ENCODE measurements around the gene PPM1E. TPM values are rescaled to one million over a fixed set of nuclear protein-coding genes. Genes with fewer than 3 reads are reported as not detected.

Gene PPM1E
- total RNA-seq = under 1 TPM in 2 of 3 donors, not detected in 1; 0.47 to 0.48 TPM
- long read RNA-seq, donor 1 = 0 reads
- long read RNA-seq, donor 2 = 0 reads

DNA sequence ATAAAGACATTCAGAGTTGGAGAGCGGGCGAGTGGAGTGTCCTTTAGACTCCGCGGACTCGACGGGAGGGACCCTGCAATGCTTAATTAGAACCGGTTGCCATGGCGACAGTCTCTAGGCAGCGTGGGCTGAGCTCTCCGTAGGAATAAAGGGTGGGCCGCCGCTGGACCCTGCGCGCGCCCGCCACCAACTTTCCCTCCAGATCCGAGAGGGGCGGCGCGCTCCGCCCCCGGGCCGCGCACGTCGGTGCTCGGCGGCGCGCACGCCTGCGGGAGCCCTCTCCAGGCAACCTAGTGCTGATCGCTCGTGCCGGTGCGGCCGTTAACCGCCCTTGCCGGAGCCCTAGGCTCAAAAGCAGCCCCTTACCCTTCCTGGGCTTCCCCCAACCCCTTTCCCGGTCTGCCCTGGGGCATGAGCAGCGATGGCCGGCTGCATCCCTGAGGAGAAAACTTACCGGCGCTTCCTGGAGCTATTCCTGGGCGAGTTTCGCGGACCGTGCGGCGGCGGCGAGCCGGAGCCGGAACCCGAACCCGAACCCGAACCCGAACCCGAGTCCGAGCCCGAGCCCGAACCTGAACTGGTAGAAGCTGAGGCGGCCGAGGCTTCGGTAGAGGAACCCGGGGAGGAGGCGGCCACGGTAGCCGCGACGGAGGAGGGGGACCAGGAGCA is at the start of gene PPM1E:
TSS of gene PPM1E (plus strand) at position 278 of the 669 bp plus-strand sequence.
- H3K36me3 ChIP-seq (ENCODE audit: low read depth) = no peaks in the 10 kb centered on the region
- intact Hi-C loops (cut with DNase I, micrococcal nuclease) = no loop called here
- TF ChIP-seq, protein P1, sequence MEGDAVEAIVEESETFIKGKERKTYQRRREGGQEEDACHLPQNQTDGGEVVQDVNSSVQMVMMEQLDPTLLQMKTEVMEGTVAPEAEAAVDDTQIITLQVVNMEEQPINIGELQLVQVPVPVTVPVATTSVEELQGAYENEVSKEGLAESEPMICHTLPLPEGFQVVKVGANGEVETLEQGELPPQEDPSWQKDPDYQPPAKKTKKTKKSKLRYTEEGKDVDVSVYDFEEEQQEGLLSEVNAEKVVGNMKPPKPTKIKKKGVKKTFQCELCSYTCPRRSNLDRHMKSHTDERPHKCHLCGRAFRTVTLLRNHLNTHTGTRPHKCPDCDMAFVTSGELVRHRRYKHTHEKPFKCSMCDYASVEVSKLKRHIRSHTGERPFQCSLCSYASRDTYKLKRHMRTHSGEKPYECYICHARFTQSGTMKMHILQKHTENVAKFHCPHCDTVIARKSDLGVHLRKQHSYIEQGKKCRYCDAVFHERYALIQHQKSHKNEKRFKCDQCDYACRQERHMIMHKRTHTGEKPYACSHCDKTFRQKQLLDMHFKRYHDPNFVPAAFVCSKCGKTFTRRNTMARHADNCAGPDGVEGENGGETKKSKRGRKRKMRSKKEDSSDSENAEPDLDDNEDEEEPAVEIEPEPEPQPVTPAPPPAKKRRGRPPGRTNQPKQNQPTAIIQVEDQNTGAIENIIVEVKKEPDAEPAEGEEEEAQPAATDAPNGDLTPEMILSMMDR (IDR thresholded peaks at IDR 0.05) = no peak
- DNase-seq (peak; percentile 35 to 51 (median 49)), ATAC-seq (peak; percentile 83)
- H3K4me1 ChIP-seq (ENCODE audit: low read depth) = peaks cover 14% of the 10 kb centered on the region
- no peaks in the 10 kb centered on the region for H3K9me3 ChIP-seq
- no peak within 1 kb of the TSS for H3K4me3 ChIP-seq

DNA sequence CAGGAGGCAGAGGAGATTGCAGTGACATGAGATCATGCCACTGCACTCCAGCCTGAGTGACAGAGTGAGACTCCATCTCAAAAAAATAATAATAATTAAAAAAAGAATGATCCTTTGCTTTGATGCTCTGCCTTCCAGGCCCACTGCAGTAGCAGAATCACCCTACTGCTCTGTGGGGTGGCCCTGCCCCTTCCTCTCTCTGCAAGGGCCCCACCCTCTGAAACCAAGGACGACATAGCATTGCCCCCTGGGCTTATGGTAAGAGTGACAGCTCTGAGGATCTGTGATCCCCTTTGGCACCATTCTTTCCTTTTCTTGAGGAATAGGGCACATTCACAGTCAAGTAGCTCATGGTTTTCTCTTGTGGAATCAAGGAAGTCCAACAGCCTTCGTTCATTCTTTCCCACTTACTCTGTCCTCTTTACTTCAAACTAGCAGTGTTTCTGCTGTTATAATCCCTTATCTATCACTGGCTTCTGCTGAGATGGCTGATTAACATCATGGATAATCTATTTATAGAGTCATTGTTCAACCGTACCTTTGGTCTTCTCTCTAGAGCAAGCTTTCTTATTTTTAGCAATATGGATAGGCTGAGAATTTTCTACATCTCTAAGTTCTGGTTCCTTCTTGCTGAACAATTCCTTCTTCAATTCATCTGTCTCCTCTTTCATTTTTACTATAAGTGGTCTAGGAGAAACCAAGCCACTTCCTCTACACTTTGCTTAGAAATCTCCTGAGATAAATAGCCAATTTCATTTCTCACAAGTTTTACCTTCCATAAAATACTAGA is 49.1 kb upstream of the PPM1E start:
- Histone ChIP-seq H3K4me1 (ENCODE audit: low read depth) (no peaks in the 10 kb centered on the region), H3K4me3 (no peak overlapping the region), H3K36me3 (ENCODE audit: low read depth) (no peaks in the 10 kb centered on the region), H3K9me3 (no peaks in the 10 kb centered on the region)
- TF ChIP-seq, protein P1 (IDR thresholded peaks at IDR 0.05) = no peak
- intact Hi-C loops (cut with DNase I, micrococcal nuclease) = no loop called here
- DNase-seq = no peak
- no peak for ATAC-seq

DNA sequence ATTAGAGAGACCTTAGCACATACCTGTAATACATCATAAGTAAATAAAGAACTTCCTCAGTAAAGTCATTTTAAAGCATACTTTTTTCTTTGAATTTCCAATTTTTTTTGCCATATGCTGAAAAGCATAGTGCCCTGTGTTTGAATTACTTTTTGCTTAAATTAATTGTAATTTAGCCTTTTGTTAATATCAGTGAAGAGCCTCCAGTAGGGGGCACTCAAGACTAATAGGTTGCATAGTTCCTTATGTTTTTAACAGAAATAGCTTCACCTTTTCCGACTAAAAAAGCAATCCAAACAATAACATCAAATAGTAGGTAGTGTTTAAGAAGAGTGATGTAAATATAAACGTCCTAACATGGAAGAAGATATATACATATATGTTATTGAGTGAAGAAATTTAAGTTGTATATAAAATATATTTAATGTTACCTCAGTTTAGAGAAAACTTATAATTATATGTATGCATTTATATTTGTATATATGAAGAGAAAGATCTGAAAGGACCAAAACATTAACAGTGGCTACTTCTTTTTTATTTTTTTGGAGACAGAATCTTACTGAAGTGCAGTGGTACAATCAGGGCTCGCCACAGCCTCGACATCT is 44.6 kb upstream of the PPM1E start:
- DNase-seq (peak in 1 of 3 donors; percentile 84), ATAC-seq (no peak)
- TF ChIP-seq, protein P1 (IDR thresholded peaks at IDR 0.05) = no peak
- Histone ChIP-seq H3K9me3 (no peaks in the 10 kb centered on the region), H3K4me1 (ENCODE audit: low read depth) (no peaks in the 10 kb centered on the region), H3K4me3 (no peak overlapping the region), H3K36me3 (ENCODE audit: low read depth) (no peaks in the 10 kb centered on the region)
- intact Hi-C loops (cut with DNase I, micrococcal nuclease) = loop anchor here (5.0 to 10.0 kb wide), 2 partner anchors 294 to 296 kb away; no protein-coding TSS in a partner anchor

DNA sequence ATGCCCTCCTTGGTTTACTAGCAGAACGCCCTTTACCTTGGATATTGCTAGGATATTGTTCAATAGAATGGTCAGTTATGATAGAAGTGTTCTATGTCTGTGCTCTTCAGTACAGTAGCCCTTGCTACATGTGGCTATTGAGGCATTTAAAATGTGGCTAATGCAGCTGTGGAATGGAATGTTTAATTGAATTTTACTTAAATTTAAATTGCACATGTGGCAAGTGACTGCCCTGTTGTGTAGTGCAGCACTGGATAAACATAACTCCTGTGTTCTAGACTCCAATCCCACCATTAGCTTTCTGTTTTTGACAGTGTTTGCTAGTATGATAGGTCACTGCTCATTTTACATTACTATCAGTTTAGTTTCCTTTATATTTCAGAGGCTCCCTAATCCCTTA is 33.4 kb upstream of the PPM1E start:
- Histone ChIP-seq H3K36me3 (ENCODE audit: low read depth) (peaks cover 7% of the 10 kb centered on the region), H3K9me3 (no peaks in the 10 kb centered on the region), H3K4me1 (ENCODE audit: low read depth) (no peaks in the 10 kb centered on the region), H3K4me3 (no peak overlapping the region)
- ATAC-seq (no peak), DNase-seq (no peak)
- intact Hi-C loops (cut with DNase I, micrococcal nuclease) = no loop called here
- TF ChIP-seq, protein P1 (IDR thresholded peaks at IDR 0.05) = no peak

DNA sequence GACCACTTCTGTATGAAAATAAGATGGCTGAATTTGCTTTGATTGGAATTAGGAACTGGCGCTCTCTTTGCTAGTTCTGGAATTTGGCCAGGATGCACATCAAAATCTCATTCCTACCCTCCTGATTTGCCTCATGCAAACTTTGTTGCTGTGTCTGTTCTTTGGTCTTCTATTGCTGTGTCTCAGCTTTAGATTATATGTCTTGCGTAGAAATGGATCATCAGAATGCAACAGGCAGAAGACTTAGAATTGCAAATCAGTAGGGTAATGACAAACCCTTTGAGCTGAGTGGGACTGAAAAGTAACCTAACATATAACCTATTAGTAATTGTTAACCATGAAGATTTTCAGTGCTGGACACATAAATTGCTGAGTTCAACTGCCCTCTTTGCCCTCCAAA is 33.0 kb upstream of the PPM1E start:
- no peak for ATAC-seq

More for the DNA sequence above, 33.0 kb upstream of the PPM1E start:
- Histone ChIP-seq H3K4me3 (no peak overlapping the region), H3K9me3 (no peaks in the 10 kb centered on the region), H3K36me3 (ENCODE audit: low read depth) (peaks cover 7% of the 10 kb centered on the region), H3K4me1 (ENCODE audit: low read depth) (no peaks in the 10 kb centered on the region)
- intact Hi-C loops (cut with DNase I, micrococcal nuclease) = no loop called here
- no peak for DNase-seq
- TF ChIP-seq, protein P1 (IDR thresholded peaks at IDR 0.05) = no peak
